GM12872 (cell line): ENCODE data around the gene PBX1.

Source experiments
- TF ChIP-seq, protein P1 (sequence below): IDR thresholded peaks from 3 replicates; pipeline ENCODE4 v1.5.1; 2011; ENCODE audit warnings: low read depth, mild to moderate bottlenecking, low read length, moderate library complexity; ENCODE audit not compliant: insufficient read depth

Gene PBX1

DNA sequence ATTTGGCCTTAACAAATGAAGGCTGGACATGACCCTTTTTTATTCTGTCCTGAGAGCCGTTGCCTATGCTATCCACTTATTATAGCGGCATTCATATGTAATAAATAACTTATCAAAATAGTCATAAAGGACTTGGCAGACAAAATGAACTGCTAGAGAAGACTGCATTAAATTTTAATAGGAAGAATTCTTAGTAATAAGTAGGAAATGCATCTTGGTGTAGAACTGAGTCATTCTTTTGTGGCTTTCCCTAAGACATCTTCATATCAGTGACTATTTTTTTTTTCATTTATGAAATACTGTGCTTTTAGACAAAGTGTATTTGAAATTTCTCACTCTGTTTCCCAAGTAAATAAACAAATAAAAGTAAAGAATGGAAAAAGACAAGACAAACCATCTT, 45.6 kb downstream of the PBX1 start:
- TF ChIP-seq, protein P1, sequence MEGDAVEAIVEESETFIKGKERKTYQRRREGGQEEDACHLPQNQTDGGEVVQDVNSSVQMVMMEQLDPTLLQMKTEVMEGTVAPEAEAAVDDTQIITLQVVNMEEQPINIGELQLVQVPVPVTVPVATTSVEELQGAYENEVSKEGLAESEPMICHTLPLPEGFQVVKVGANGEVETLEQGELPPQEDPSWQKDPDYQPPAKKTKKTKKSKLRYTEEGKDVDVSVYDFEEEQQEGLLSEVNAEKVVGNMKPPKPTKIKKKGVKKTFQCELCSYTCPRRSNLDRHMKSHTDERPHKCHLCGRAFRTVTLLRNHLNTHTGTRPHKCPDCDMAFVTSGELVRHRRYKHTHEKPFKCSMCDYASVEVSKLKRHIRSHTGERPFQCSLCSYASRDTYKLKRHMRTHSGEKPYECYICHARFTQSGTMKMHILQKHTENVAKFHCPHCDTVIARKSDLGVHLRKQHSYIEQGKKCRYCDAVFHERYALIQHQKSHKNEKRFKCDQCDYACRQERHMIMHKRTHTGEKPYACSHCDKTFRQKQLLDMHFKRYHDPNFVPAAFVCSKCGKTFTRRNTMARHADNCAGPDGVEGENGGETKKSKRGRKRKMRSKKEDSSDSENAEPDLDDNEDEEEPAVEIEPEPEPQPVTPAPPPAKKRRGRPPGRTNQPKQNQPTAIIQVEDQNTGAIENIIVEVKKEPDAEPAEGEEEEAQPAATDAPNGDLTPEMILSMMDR = no peak

GRCh38 chr1:164605254-164606091, 46.5 kb downstream of the PBX1 start:
- TF ChIP-seq, protein P1 = no peak

DNA sequence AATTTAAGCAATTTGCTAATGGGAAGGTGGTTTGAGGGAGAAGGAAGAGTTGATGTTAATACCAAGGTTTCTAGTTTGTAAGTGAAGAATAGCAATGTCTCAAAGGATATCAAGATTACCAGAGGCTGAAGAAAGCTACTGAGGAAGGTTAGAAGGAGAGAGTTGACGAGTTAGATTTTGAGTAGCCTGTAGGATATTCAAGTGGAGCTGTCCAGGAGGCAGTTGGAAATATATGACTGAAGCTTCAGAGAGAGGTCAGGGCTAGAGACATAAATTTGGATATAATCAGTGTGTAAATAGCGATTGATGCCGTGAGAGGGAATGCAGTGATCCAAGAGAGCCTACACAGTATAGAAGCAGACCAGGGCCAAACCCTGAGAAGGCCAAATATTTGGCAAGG, 48.4 kb downstream of the PBX1 start:
- TF ChIP-seq, protein P1 = no peak

DNA sequence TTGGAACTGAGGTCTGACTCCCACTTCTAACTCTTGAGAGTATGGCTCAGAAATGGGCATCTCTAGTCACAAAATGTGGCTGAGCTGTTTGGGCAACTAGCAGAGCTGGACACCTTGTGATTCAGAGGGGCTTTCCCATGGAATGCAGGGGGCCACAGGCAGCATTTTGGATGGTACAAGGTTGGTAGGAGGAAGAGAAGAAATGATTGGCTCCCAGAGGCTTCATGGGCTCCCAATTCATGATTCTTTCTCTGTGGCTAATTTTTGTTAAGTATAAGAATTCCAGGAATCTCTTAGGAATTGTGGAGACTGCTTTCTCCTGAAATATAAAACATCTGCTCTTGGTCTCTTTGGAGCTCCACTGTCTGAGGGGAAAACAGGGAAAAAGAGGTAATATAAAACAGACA, 49.7 kb downstream of the PBX1 start:
- TF ChIP-seq, protein P1 = no peak

DNA sequence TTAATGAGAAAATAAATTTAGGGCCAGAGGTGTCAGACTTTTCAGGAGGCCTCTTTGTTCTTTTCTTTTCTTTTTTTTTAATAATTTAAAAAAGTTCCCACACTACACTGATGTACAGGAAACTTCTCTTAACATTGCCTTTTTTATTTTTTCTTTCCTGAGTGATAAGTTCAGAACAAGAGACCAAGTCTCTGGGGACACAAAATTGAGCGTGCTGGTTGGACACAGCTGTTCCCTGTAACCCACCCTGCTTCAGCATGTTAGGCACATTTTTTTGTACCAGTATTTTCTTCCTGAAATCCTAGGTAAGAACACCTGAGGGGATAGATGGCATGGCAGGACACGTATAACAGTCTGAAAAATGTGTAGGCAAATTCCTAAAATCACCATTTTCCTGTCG, 50.1 kb downstream of the PBX1 start:
- TF ChIP-seq, protein P1 = no peak

GRCh38 chr1:164610538-164611222, 51.7 kb downstream of the PBX1 start:
- TF ChIP-seq, protein P1 = no peak

GRCh38 chr1:164611754-164612642, 53.0 kb downstream of the PBX1 start:
- TF ChIP-seq, protein P1 = no peak
